ENCODE measurements around the gene ACKR4.
"Not testable (repeated sequence)": the region's sequence is repeated elsewhere in the genome, so short reads cannot be mapped to it uniquely, and the experiment has no call there.

The ACKR4 gene

GRCh38 chr3:132596816-132597433 is at the start of gene ACKR4:
Gene ACKR4, plus strand, starts transcription at chr3:132597270. Its CDS starts 3,128 bp downstream, at chr3:132600398.
- no peak for DNase-seq (ENCODE audit: low spot score)

DNA sequence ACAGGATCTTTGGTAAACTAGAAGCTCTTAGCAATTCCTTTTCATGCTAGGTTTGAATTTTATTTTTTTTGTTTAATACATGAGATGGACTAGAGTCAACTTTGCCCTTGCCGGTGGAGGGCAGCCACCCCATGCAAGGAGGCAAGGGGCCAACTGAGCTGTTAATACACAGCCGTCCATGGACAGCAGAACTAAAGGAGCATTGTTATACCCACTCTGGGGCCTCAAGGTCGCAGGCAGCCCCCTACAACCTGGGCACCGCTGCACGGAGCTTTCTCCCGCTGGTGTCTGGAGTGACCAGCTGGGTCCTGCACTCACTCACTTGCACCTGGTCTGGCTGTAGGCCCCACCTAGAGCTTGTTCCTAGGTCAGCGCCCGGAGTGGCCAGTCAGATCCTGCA is 47.9 kb upstream of the ACKR4 start:
- DNase-seq (ENCODE audit: low spot score): no peak

DNA sequence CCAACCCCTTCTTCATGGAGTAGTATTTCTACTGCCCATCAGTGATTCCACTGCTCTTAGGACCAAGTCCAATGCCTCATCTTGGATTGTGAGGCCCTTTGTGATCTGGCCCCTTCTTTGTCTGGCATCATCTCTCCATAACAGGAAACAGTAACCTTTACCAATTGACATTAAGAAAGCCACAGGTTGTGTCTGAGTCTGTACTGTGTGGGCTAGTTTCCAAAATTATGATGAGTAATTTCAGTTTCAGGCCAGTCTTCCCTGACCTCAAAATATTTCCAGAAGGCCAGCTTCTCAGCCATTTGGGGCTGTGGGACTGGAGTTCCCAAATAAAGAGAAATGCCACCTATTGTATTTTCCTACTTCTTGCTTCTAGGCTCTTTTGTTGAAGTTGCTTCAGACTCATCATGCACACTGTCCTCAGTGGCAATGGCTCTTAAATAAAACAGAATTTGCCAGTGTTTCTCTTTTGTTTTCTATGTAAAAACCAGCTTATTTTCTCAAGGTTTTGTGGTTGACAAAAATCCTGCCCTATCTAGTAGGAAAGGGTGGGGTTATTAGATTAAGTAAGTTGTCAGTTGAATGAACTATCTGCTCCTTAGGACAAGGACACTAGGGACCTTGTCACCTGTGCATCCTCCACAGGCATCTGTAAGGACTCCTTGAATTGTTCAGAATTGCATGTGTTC is 47.0 kb upstream of the ACKR4 start:
- no peak for DNase-seq (ENCODE audit: low spot score)

GRCh38 chr3:132550579-132551305 is 46.3 kb upstream of the ACKR4 start:
- no peak for DNase-seq (ENCODE audit: low spot score)

- DNase-seq (ENCODE audit: low spot score): no peak
Measured at GRCh38 chr3:132553826-132554225, 43.2 kb upstream of the ACKR4 start.

- no peak for DNase-seq (ENCODE audit: low spot score)
Measured at GRCh38 chr3:132554437-132554836, 42.6 kb upstream of the ACKR4 start.

GRCh38 chr3:132555306-132556035 is 41.6 kb upstream of the ACKR4 start:
- DNase-seq (ENCODE audit: low spot score): no peak

DNA sequence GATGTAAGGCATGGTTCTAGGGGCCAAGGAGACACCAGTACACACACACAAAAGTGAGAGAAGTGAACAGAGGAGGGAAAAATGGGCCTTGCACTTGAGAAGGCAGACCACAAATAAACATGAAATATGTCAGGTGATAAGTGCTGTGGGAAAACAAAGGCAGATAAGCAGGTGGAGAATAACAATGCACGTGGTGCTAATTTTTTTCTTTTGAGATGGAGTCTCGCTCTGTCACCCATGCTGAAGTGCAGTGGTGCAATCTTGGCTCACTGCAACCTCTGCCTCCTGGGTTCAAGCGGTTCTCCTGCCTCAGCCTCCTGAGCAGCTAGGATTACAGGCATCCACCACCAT is 41.1 kb upstream of the ACKR4 start:
- not testable (repeated sequence) for DNase-seq (ENCODE audit: low spot score)

- DNase-seq (ENCODE audit: low spot score): no peak
Measured at GRCh38 chr3:132556508-132557159, 40.4 kb upstream of the ACKR4 start.

DNA sequence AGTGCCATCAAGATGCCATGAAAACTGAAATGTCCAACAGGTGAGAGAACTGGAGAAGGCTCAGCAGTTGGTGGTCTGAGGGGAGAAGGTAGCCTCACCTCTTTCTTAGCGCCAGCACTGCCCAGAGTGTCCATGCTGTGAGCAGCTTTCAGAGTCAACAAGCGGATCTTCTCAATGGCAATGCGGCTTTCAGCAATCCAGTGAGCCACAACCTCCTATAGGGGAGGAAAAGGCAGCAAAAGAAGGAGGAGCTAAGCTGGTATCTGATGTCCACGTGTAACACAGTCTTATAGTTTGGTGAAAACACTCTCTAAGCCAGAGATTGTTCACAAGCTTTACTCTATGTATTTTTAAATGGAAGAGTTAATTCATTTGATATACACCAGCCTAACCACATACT is 36.1 kb upstream of the ACKR4 start:
- no peak for DNase-seq (ENCODE audit: low spot score)

DNA sequence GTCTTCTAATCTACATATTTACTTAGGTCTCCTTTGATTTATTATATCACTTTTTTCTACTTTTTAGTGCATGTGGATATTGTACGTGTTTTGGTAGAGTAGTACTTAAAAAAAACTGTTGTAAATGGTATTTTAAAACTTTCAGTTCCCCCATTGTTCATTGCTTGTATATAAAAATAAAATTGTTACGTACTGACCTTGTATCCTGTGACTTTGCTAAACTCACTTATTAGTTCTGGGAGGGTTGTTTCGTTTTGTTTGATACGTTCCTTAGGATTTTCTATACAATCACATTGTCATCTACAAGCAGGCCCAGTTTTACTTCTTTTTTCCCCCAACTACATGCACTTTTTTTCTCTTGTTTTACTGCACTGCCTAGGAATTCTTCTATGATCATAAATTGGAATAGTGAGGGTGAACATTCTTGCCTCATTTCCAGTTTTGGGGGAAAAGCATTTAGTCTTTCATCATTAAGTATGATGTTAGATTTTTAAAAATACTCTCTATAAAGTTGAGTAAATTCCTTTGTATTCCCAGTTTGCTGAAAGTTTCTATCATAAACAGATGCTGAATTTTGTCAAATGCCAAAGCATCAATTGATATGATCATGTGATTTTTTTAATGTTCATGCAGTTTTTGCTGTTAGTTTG is 33.5 kb upstream of the ACKR4 start:
- DNase-seq (ENCODE audit: low spot score): no peak

- DNase-seq (ENCODE audit: low spot score): no peak
Measured at GRCh38 chr3:132564070-132564465, 33.0 kb upstream of the ACKR4 start.

DNA sequence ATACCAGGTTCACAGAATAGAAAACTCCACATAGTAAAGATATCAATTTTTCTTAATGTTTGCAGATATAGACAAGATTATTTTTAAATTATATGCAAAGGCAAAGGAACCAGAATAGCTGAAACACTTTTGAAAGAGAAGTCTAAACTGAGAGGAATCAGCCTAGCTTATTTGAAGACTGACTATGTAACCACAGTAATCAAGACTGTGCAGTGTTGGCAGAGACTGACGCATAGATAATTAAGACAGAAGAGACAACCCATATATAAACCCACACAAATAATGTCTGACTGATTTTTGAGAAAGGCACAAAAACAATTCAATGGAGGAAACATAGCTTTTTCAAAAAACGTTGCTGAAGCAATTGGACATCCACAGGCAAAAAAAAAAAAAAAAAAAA is 28.6 kb upstream of the ACKR4 start:
- no peak for DNase-seq (ENCODE audit: low spot score)

- DNase-seq (ENCODE audit: low spot score): no peak
Measured at GRCh38 chr3:132569153-132569552, 27.9 kb upstream of the ACKR4 start.

DNA sequence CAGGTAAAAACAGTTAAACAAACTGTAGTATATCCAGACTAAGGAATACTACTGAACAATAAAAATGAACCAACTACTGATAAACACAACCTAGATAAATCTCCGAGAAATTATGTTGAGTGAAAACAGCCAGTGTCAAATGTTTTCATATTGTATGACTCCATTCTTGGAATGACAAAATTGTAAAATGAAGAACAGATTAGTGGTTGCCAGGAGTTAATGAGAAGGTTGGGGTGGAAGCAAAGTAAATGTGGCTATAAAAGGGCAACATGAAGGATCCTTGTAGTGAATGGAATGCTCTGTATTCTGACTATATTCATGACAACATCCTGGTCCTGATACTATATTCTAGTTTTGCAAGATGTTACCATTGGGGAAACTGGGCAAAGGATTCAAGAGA is 27.5 kb upstream of the ACKR4 start:
- no peak for DNase-seq (ENCODE audit: low spot score)

DNA sequence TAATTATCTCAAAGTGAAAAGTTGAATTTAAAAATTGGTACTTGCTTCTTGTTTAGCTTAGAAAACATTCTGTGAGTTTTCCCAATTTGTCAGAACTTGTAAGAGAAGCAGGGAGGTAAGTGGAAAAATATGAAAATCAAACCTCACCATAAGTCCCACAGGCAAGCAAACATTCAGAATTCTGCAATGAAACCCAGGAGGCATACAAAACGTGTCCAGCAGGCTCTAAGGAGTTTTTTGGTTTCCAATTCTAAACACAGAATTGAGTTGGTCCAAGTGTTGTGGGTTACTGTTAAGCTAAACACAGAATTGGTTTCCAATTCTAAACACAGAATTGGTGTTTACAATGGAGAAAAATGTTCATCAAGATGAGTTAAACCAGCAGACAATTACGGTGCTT is 27.1 kb upstream of the ACKR4 start:
- DNase-seq (ENCODE audit: low spot score): no peak

DNA sequence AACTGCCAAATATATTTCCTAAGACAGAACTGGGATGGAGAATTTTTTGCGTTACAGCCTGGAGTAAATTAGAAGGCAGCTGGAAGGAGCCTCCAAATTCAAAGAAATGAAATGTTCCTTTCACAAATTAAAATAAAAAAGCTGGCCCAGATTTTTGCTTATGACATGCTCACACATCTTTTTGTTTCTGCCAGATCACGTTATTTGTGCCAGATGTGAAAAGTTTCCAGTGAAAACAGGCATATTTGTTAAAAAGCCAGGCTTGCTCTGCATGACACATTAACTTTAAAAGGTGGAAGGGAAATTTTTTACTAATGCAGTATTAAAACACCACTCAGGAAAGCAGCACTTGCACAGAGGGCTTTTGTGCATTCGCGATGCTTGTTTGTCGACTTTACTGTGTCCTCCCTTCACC is 23.3 kb upstream of the ACKR4 start:
- DNase-seq (ENCODE audit: low spot score): no peak

DNA sequence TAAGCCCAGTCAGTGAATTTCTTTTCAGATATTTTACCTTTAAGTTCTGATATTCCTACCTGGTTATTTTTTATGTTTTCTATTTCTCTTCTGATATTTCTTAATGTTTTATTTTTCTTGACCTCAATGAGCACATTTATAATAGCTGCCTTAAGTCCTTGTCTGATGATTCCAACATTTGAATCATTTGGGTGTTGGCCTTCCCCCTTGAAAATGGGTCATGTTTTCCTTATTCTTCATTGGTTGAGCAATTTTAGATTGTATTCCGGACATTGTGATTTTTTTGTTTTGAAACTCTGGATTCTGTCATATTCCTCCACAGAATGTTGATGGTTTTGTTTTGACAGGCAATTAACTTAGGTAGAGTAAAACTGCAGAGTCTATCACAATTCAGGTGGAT is 9.7 kb upstream of the ACKR4 start:
- no peak for DNase-seq (ENCODE audit: low spot score)

GRCh38 chr3:132592216-132592615 is 4.9 kb upstream of the ACKR4 start:
- no peak for DNase-seq (ENCODE audit: low spot score)

GRCh38 chr3:132593241-132593946 is 3.7 kb upstream of the ACKR4 start:
- no peak for DNase-seq (ENCODE audit: low spot score)

GRCh38 chr3:132593947-132594323 is 3.1 kb upstream of the ACKR4 start:
- no peak for DNase-seq (ENCODE audit: low spot score)

Data from putamen (tissue), 1 donor.